Effector memory CD8-positive, alpha-beta T cell (primary cell): ENCODE measurements around the gene ZNF232.
"Not testable (repeated sequence)": the region's sequence is repeated elsewhere in the genome, so short reads cannot be mapped to it uniquely, and the experiment has no call there.

Experiments used
- ATAC-seq: fragments of 150-1000 bp; cut with Tn5 transposase; replicated peaks from 2 replicates; pipeline ENCODE4 v1.10.0; 2021; ENCODE audit warnings: mild to moderate bottlenecking, moderate library complexity
- DNase-seq, 3 experiments: peaks; one replicate each; pipeline ENCODE4 v3.0.0; 2021
- H3K27ac Mint-ChIP-seq, 2 donors: one replicate each; pipeline ENCODE4 v1.8.0; 2022; ENCODE audit warnings: mild to moderate bottlenecking in 2 of 2, mixed read lengths in 2 of 2, moderate library complexity in 2 of 2
- H3K27me3 Mint-ChIP-seq, 2 donors: one replicate each; pipeline ENCODE4 v1.8.0; 2022; ENCODE audit warnings: mixed read lengths in 2 of 2
- H3K36me3 Mint-ChIP-seq: one replicate; pipeline ENCODE4 v1.8.0; 2022; ENCODE audit warnings: mild to moderate bottlenecking, moderate library complexity, mixed read lengths; ENCODE audit not compliant: insufficient read depth
- H3K4me1 Mint-ChIP-seq, 2 donors: one replicate each; pipeline ENCODE4 v1.8.0; 2022; ENCODE audit warnings: low read depth in 2 of 2, mixed read lengths in 2 of 2
- H3K4me3 Mint-ChIP-seq, 2 donors: one replicate each; pipeline ENCODE4 v1.8.0; 2022; ENCODE audit warnings: mild to moderate bottlenecking in 2 of 2, mixed read lengths in 2 of 2, moderate library complexity in 2 of 2
- H3K9me3 Mint-ChIP-seq, 2 donors: one replicate each; pipeline ENCODE4 v1.8.0; 2022; ENCODE audit warnings: mixed read lengths in 2 of 2

The ZNF232 gene

GRCh38 chr17:5124125-5124760 lies 12.6 kb upstream of the ZNF232 start:
- H3K36me3 Mint-ChIP-seq, H3K4me1 Mint-ChIP-seq, H3K9me3 Mint-ChIP-seq, ATAC-seq, H3K27ac Mint-ChIP-seq, DNase-seq: not testable (repeated sequence)
- H3K4me3 Mint-ChIP-seq, result peak overlapping the region; percentile 4
- peaks cover 25 to 58% of the 10 kb centered on the region in 2 donors for H3K27me3 Mint-ChIP-seq

- H3K27ac Mint-ChIP-seq, result no peak overlapping the region
- no peaks in the 10 kb centered on the region for H3K36me3 Mint-ChIP-seq
- no peak for ATAC-seq
- H3K9me3 Mint-ChIP-seq, result no peaks in the 10 kb centered on the region
- DNase-seq, result no peak
- H3K4me1 Mint-ChIP-seq, result peaks cover 0 to 1% of the 10 kb centered on the region in 2 donors
- H3K27me3 Mint-ChIP-seq, result peaks cover 27 to 58% of the 10 kb centered on the region in 2 donors
- H3K4me3 Mint-ChIP-seq, result peak overlapping the region in 1 of 2 donors; percentile 4
These were observed 11.9 kb upstream of the ZNF232 start for GRCh38 chr17:5123343-5124124.

DNA sequence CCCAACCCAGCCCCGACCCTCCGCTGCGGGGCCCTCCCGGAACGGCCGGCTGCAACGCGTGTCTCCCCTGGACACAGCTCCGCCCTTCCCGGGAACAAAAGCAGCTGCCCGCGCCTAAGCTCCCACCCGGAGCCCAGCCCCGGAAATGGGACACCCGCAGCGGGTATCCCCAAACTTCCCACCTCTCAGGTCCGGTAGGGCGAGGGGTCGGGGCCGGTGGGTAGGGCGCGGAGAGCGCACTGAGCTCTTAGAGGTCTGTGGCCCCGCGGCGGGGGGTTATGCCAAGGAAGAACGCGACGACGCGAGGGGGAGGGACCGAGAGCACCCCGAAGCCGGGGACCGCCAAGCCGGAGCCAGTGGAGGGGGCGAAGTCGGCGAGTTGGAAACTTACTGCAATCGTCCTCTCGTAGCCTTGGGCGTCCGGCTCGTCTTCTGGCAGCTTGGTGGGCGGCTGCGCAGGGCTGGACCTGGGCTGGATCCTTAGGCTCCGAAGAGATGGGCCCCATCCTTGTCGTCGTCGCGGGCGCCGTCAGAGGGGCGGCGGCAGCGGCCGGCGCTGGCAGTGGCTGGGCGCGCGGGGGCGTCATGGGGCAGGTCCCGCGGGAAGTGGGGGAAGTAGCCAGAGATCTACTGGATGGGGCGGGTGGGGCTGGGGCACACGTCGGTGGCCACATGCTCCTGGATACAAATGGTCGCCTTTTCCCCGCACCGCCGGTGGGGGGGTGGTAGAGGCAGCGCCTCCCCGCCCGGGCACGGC lies 11.1 kb upstream of the ZNF232 start:
- ATAC-seq (peak; percentile 43), DNase-seq (no peak)
- Mint-ChIP-seq H3K4me3 (peak overlapping the region; percentile 51 to 53), H3K27me3 (peaks cover 28 to 56% of the 10 kb centered on the region in 2 donors), H3K4me1 (peaks cover 0 to 1% of the 10 kb centered on the region in 2 donors), H3K36me3 (no peaks in the 10 kb centered on the region), H3K9me3 (no peaks in the 10 kb centered on the region), H3K27ac (no peak overlapping the region)

- H3K4me1 Mint-ChIP-seq, ATAC-seq, H3K9me3 Mint-ChIP-seq, H3K36me3 Mint-ChIP-seq, H3K27ac Mint-ChIP-seq, DNase-seq: not testable (repeated sequence)
- H3K4me3 Mint-ChIP-seq, result peak overlapping the region; percentile 25 to 48
- peaks cover 21 to 50% of the 10 kb centered on the region in 2 donors for H3K27me3 Mint-ChIP-seq
These were observed 10.4 kb upstream of the ZNF232 start for GRCh38 chr17:5122056-5122455.

GRCh38 chr17:5121186-5121841 lies 9.6 kb upstream of the ZNF232 start:
- DNase-seq (no peak), ATAC-seq (no peak)
- H3K27me3 Mint-ChIP-seq, result peaks cover 27 to 54% of the 10 kb centered on the region in 2 donors
- H3K27ac Mint-ChIP-seq, result no peak overlapping the region
- peak overlapping the region; percentile 25 to 48 for H3K4me3 Mint-ChIP-seq
- H3K4me1 Mint-ChIP-seq, result peaks cover 0 to 1% of the 10 kb centered on the region in 2 donors
- no peaks in the 10 kb centered on the region for H3K9me3 Mint-ChIP-seq
- H3K36me3 Mint-ChIP-seq, result peaks cover 3% of the 10 kb centered on the region

GRCh38 chr17:5120436-5121185 lies 8.9 kb upstream of the ZNF232 start:
- H3K36me3 Mint-ChIP-seq, H3K27ac Mint-ChIP-seq, H3K9me3 Mint-ChIP-seq, H3K4me3 Mint-ChIP-seq, DNase-seq, H3K4me1 Mint-ChIP-seq, ATAC-seq: not testable (repeated sequence)
- H3K27me3 Mint-ChIP-seq, result peaks cover 29 to 61% of the 10 kb centered on the region in 2 donors

- H3K4me3 Mint-ChIP-seq, result no peak overlapping the region
- H3K27me3 Mint-ChIP-seq, result peaks cover 35 to 66% of the 10 kb centered on the region in 2 donors
- H3K4me1 Mint-ChIP-seq, result peaks cover 0 to 1% of the 10 kb centered on the region in 2 donors
- no peak for DNase-seq
- peaks cover 3% of the 10 kb centered on the region for H3K36me3 Mint-ChIP-seq
- no peak overlapping the region for H3K27ac Mint-ChIP-seq
- no peak for ATAC-seq
- no peaks in the 10 kb centered on the region for H3K9me3 Mint-ChIP-seq
These were observed 8.4 kb upstream of the ZNF232 start for GRCh38 chr17:5120036-5120435.

DNA sequence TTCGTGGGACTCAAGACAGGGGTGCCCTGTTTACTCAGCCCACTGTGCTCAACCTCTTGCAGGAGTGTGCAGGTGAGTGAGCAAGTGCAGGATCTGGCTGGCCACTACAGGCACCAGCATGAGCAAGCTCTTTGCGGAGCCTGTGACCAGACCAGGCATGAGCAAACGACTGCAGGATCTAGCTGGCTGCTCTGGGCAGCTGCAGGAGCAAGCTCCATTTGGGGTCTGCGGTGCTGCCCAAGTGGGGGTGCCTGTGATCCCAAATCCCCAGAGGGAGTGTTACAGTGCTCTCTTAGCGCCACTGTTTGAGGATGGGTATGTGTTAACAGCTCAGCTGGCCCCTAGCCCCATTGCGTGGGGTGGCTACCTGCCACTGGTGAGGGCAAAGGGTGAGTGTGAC lies 6.5 kb upstream of the ZNF232 start:
- H3K27ac Mint-ChIP-seq, result no peak overlapping the region
- peaks cover 3% of the 10 kb centered on the region for H3K36me3 Mint-ChIP-seq
- no peaks in the 10 kb centered on the region for H3K9me3 Mint-ChIP-seq
- peaks cover 44 to 59% of the 10 kb centered on the region in 2 donors for H3K27me3 Mint-ChIP-seq
- ATAC-seq, result no peak
- no peak overlapping the region for H3K4me3 Mint-ChIP-seq
- H3K4me1 Mint-ChIP-seq, result peaks cover 0 to 1% of the 10 kb centered on the region in 2 donors
- no peak for DNase-seq

DNA sequence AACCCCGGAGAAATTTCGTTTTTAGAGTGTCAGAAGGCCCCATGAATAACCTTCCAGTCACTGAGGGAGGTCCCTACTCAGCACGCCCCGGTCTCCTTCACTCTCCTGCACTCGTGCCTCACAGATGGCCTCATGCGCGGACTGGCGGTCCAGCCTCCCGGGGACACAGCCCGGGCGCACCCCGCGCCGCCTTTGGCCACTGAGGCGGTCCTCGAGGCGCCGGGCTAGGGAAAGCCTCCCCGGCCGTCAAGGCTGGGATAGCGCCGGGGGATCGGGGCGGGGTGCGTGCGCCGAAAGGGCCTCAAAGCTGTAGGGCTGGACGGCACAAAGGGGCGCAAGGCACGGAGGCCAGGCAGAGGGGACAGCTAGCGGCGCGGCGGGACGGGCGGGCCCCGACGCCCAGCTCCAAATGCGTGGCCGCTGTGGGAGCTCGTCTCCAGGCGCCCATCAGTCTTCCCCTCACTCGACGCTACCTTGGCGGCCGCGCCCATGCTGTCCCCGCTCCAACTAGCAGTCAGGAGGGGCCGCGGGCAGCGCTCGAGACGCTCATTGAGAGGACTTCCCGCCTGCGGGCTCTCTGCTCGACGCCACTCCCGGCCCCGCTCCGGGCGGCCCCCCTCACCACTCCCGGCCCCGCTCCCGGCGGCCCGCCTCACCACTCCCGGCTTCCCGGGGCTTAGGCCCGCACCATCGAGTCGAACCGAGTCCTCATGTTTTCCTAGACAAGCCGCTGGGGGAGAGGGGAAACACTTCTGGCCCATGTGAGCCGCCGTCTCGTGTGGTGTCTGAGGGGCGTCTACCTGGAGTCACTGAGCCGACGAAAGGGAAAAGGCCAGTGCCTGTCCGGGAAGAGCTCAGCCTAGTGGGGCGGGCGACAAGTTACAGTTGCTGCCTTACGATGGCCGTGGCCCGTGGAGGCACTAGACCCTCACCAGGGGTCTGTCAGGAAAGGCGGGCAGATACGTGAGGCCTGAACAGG lies 4.3 kb upstream of the ZNF232 start, which contains the start of gene USP6:
USP6 (plus strand) TSS at position 360 of the 979 bp plus-strand sequence. CDS start 14,336 bp downstream, outside the sequence.
- peak within 1 kb of the TSS in 1 of 2 donors; percentile 18 for H3K4me3 Mint-ChIP-seq

GRCh38 chr17:5110816-5111215 lies 862 bp downstream of the ZNF232 start:
- Mint-ChIP-seq H3K27ac (peak overlapping the region in 1 of 2 donors; percentile 81), H3K4me3 (peak overlapping the region; percentile 77 to 90), H3K4me1 (peaks cover 21 to 44% of the 10 kb centered on the region in 2 donors), H3K9me3 (no peaks in the 10 kb centered on the region), H3K27me3 (peaks cover 15 to 16% of the 10 kb centered on the region in 2 donors), H3K36me3 (peaks cover 33% of the 10 kb centered on the region)
- no peak for DNase-seq
- no peak for ATAC-seq

More for the DNA sequence above, 4.3 kb upstream of the ZNF232 start, which contains the start of gene USP6:
- no peak within 1 kb of the TSS for H3K27ac Mint-ChIP-seq
- DNase-seq (no peak), ATAC-seq (no peak)
- no peaks in the 10 kb centered on the region for H3K9me3 Mint-ChIP-seq
- H3K36me3 Mint-ChIP-seq, result peaks cover 8% of the 10 kb centered on the region
- peaks cover 8 to 14% of the 10 kb centered on the region in 2 donors for H3K4me1 Mint-ChIP-seq
- peaks cover 31 to 41% of the 10 kb centered on the region in 2 donors for H3K27me3 Mint-ChIP-seq

DNA sequence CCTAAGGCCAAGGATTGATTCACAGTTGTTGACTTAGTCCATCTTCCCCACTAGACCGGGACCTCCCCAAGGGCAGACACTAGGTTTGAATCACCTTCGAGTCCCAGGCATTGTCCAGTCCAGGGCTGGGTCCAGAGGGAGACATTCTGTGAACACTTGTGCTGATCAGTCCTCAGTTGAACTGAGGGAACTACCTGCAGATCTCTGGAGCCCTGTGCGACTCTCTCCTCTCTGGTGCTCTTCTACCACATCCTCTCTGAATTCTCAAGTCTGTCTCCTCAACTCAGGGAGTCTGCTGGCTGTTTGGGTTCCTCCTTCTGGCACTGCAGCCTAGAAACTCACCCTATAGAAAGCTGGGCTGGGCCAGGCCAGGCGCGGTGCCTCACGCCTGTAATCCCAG lies 10.8 kb downstream of the ZNF232 start:
- ATAC-seq (no peak), DNase-seq (no peak)
- Mint-ChIP-seq H3K4me3 (no peak overlapping the region), H3K9me3 (peaks cover 2 to 4% of the 10 kb centered on the region in 2 donors), H3K4me1 (peaks cover 0 to 4% of the 10 kb centered on the region in 2 donors), H3K27me3 (peaks cover 0 to 10% of the 10 kb centered on the region in 2 donors), H3K36me3 (peaks cover 3% of the 10 kb centered on the region), H3K27ac (no peak overlapping the region)
